H1 (cell line): ENCODE data around the gene ITPRIPL2. TPM values are rescaled to one million over a fixed set of nuclear protein-coding genes. Genes with fewer than 3 reads are reported as not detected.

Experiments
- CTCF ChIA-PET: fragments of 300-600 bp; sonication (Branson Sonifier 250); formaldehyde crosslinking; loops from one replicate; lab custom pipeline; 2021; ENCODE audit not compliant: partially characterized antibody; lab: Charles Lee
- POLR2A ChIA-PET: fragments of 300-600 bp; sonication (Branson Sonifier 250); formaldehyde crosslinking; loops from one replicate; lab custom pipeline; 2021; ENCODE audit warnings: inconsistent platforms; ENCODE audit not compliant: partially characterized antibody; lab: Charles Lee
- DNase-seq, 2 experiments: peaks; one replicate each; pipeline versions ENCODE4 v3.0.0 to v3.0.0-alpha.2; 2010 to 2022; ENCODE audit warnings: low spot score in 2 of 2, low read depth in 1 of 2, mixed read lengths in 1 of 2
- FAIRE-seq: peaks from 2 replicates; lab custom pipeline; 2011; peaks lifted over from hg19 to GRCh38; lab: Jason Lieb, UNC
- H2AFZ ChIP-seq: 2 replicates; pipeline ENCODE4 v1.8.1; 2012; ENCODE audit warnings: low read length, inconsistent platforms
- H2AK5ac ChIP-seq: 2 replicates; pipeline ENCODE4 v1.6.1; 2013; ENCODE audit warnings: low read depth, low read length
- H2BK120ac ChIP-seq: replicated peaks from 2 replicates; pipeline ENCODE3; 2013; ENCODE audit warnings: low read depth, low read length, inconsistent platforms
- H2BK12ac ChIP-seq: 2 replicates; pipeline ENCODE4 v1.6.1; 2013; ENCODE audit warnings: low read depth, low read length
- H2BK15ac ChIP-seq: 2 replicates; pipeline ENCODE4 v1.6.1; 2013; ENCODE audit warnings: low read length
- H2BK20ac ChIP-seq: 2 replicates; pipeline ENCODE4 v1.6.1; 2013; ENCODE audit warnings: low read length
- H2BK5ac ChIP-seq: 2 replicates; pipeline ENCODE4 v1.6.1; 2013; ENCODE audit warnings: low read depth, low read length
- H3K14ac ChIP-seq: 2 replicates; pipeline ENCODE4 v1.6.1; 2013; ENCODE audit warnings: inconsistent platforms; ENCODE audit not compliant: insufficient read length
- H3K18ac ChIP-seq: 2 replicates; pipeline ENCODE4 v1.6.1; 2013; ENCODE audit warnings: low read length; ENCODE audit errors: extremely low read depth
- H3K23ac ChIP-seq: 2 replicates; pipeline ENCODE4 v1.6.1; 2013; ENCODE audit warnings: inconsistent platforms; ENCODE audit not compliant: insufficient read length
- H3K23me2 ChIP-seq: 2 replicates; pipeline ENCODE4 v1.6.1; 2013; ENCODE audit warnings: low read depth, low read length
- H3K27ac ChIP-seq: 2 replicates; pipeline ENCODE4 v1.6.1; 2011; ENCODE audit warnings: low read depth, low read length, inconsistent platforms
- H3K27me3 ChIP-seq, 4 experiments: replicated peaks in 1 of 4; 1 replicate in 1 of 4; 2 replicates in 3 of 4; pipeline versions ENCODE4 v1.6.1 to v1.8.1; 2011 to 2013; ENCODE audit warnings: low read length in 3 of 4, mild to moderate bottlenecking in 3 of 4, inconsistent platforms in 2 of 4, mixed read lengths in 2 of 4, moderate library complexity in 1 of 4; ENCODE audit not compliant: control insufficient read depth in 3 of 4, insufficient read depth in 3 of 4; ENCODE audit errors: extremely low read depth in 1 of 4
- H3K36me3 ChIP-seq, 4 experiments: 2 replicates each; pipeline versions ENCODE4 v1.6.1 to v1.8.1; 2011 to 2013; ENCODE audit warnings: mild to moderate bottlenecking in 4 of 4, low read length in 3 of 4, moderate library complexity in 2 of 4, control low read depth in 1 of 4, inconsistent platforms in 1 of 4; ENCODE audit not compliant: insufficient read depth in 4 of 4, control insufficient read depth in 2 of 4
- H3K4ac ChIP-seq: replicated peaks from 2 replicates; pipeline ENCODE3; 2013; ENCODE audit warnings: low read length, low read depth, mixed read lengths, inconsistent platforms; ENCODE audit not compliant: insufficient read length
- H3K4me1 ChIP-seq, 4 experiments: replicated peaks in 1 of 4; 1 replicate in 1 of 4; 2 replicates in 3 of 4; pipeline versions ENCODE4 v1.6.1 to v1.8.1; 2011 to 2013; ENCODE audit warnings: low read length in 3 of 4, inconsistent platforms in 2 of 4, mixed read lengths in 1 of 4; ENCODE audit not compliant: insufficient read depth in 4 of 4, control insufficient read depth in 3 of 4
- H3K4me2 ChIP-seq, 2 experiments: 2 replicates each; pipeline versions ENCODE4 v1.6.1 to v1.8.1; 2011 to 2013; ENCODE audit warnings: low read depth in 2 of 2, low read length in 2 of 2, control low read depth in 1 of 2, inconsistent platforms in 1 of 2, mild to moderate bottlenecking in 1 of 2; ENCODE audit not compliant: insufficient read depth in 1 of 2
- H3K4me3 ChIP-seq, 4 experiments: fragments of 200-600, 300-600 bp in 1 of 4; sonication (generic), shearing (Covaris generic), sonication (Bioruptor Twin) in 1 of 4; 2 replicates each; pipeline versions ENCODE4 v1.5.1 to v1.8.1; 2011 to 2016; ENCODE audit warnings: low read length in 4 of 4, low read depth in 3 of 4, control low read depth in 2 of 4, inconsistent platforms in 2 of 4, mild to moderate bottlenecking in 2 of 4, mixed read lengths in 1 of 4, moderate library complexity in 1 of 4; ENCODE audit not compliant: insufficient read depth in 2 of 4; ENCODE audit errors: extremely low read depth in 1 of 4
- H3K56ac ChIP-seq: replicated peaks from 2 replicates; pipeline ENCODE3; 2013; ENCODE audit warnings: low read depth, mild to moderate bottlenecking, mixed read lengths, low read length, inconsistent platforms; ENCODE audit not compliant: insufficient read length
- H3K79me1 ChIP-seq: 2 replicates; pipeline ENCODE4 v1.6.1; 2013; ENCODE audit warnings: low read depth, low read length, control low read depth
- H3K79me2 ChIP-seq, 2 experiments: 2 replicates each; pipeline versions ENCODE4 v1.6.1 to v1.8.1; 2012 to 2013; ENCODE audit warnings: low read length in 2 of 2, mild to moderate bottlenecking in 2 of 2, inconsistent platforms in 1 of 2; ENCODE audit not compliant: insufficient read depth in 2 of 2, control insufficient read depth in 1 of 2
- H3K9ac ChIP-seq, 4 experiments: replicated peaks in 1 of 4; 1 replicate in 1 of 4; 2 replicates in 3 of 4; pipeline versions ENCODE4 v1.6.1 to v1.8.1; 2011 to 2013; ENCODE audit warnings: low read depth in 3 of 4, low read length in 3 of 4, control low read depth in 2 of 4, mild to moderate bottlenecking in 2 of 4, moderate library complexity in 2 of 4, inconsistent platforms in 1 of 4; ENCODE audit errors: extremely low read depth in 1 of 4
- H3K9me3 ChIP-seq, 2 experiments: 2 replicates each; pipeline versions ENCODE4 v1.6.1 to v1.8.1; 2012 to 2013; ENCODE audit warnings: mild to moderate bottlenecking in 2 of 2, moderate library complexity in 2 of 2, control low read depth in 1 of 2, inconsistent platforms in 1 of 2, low read depth in 1 of 2, low read length in 1 of 2, mixed read lengths in 1 of 2; ENCODE audit not compliant: insufficient read depth in 2 of 2
- H4K20me1 ChIP-seq, 2 experiments: replicated peaks in 1 of 2; 2 replicates each; pipeline versions ENCODE3 to v1.8.1; 2011 to 2013; ENCODE audit warnings: inconsistent platforms in 2 of 2, low read length in 2 of 2, mild to moderate bottlenecking in 1 of 2; ENCODE audit not compliant: insufficient read depth in 2 of 2, control insufficient read depth in 1 of 2
- H4K5ac ChIP-seq: 2 replicates; pipeline ENCODE4 v1.6.1; 2013; ENCODE audit warnings: low read length, low read depth, mixed read lengths, inconsistent platforms; ENCODE audit not compliant: insufficient read length
- H4K8ac ChIP-seq: 2 replicates; pipeline ENCODE4 v1.8.0; 2013; ENCODE audit warnings: mild to moderate bottlenecking, moderate library complexity, low read length, inconsistent platforms; ENCODE audit not compliant: insufficient read depth; ENCODE audit errors: extremely low read depth
- H4K91ac ChIP-seq: replicated peaks from 2 replicates; pipeline ENCODE3; 2013; ENCODE audit warnings: low read length, mixed read lengths, inconsistent platforms; ENCODE audit not compliant: insufficient read length
- FOSL1 ChIP-seq: IDR thresholded peaks from 2 replicates; pipeline ENCODE4 v1.6.1; 2011; ENCODE audit warnings: mild to moderate bottlenecking, low read depth, low read length, moderate library complexity; ENCODE audit not compliant: insufficient read depth
- POU5F1 ChIP-seq: IDR thresholded peaks from 2 replicates; pipeline ENCODE4 v1.6.1; 2011; ENCODE audit warnings: low read depth, mild to moderate bottlenecking, low read length, moderate library complexity
- WGBS, 2 experiments: shearing (Covaris generic) in 1 of 2; methylation state at CpG; one replicate each; pipeline versions ENCODE4 v1.1.6 to v1.1.7; 2013 to 2015; ENCODE audit warnings: low lambda C conversion rate in 2 of 2, mixed read lengths in 2 of 2, inconsistent platforms in 1 of 2, low coverage in 1 of 2, missing lambda C conversion rate in 1 of 2; ENCODE audit not compliant: insufficient replicate concordance in 2 of 2, insufficient coverage in 1 of 2, insufficient read length in 1 of 2; ENCODE audit errors: extremely low coverage in 1 of 2, missing lambda C conversion rate in 1 of 2; 5-methylcytosine and 5-hydroxymethylcytosine counted together
- polyA plus RNA-seq, 7 experiments: library from polyadenylated mRNA; depleted of rRNA in 3 of 7; stranded (reverse) in 5 of 7; unstranded in 2 of 7; fragments of >200 nt in 5 of 7; fragments of 200-250 nt in 2 of 7; gene quantifications; 1 replicate in 5 of 7; 2 replicates in 1 of 7; 4 replicates in 1 of 7; pipeline versions ENCODE4 v1.2.1 to v1.2.3, GENCODE V29; 2011 to 2013; ENCODE audit warnings: missing spikeins in 2 of 7, mixed read lengths in 2 of 7
- total RNA-seq: library from RNA; stranded (reverse); fragmentation: NEBNext Ultra II Directional; extraction: Animal tissue kit (Norgen Biotek cat#: 25700); gene quantifications from 2 replicates; pipeline ENCODE4 v1.2.1, GENCODE V29; 2021

ITPRIPL2 gene
- total and polyA plus RNA-seq, 2 of the 8 experiments (the other 6 are each of a cell fraction or from before 2014, with no cell fraction given), result 1.1 to 3.4 TPM

DNA sequence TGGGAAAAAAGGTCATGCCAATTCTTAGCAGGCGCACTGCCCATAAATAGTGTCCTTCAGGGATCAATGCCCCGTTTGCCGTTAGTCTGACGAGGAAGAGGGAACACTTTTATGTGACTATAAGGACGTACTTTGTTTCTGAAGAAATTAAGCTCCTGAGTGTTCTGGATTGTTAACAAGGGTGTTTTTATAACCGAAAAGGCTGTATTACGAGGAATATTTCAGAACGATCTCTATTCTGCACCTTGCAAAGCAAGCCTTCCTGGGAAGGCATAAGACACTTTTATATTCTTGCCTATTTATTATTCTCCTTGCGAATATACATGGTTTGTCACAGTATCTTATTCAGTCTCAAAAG is 29.8 kb downstream of the ITPRIPL2 start:
- no peak overlapping the region for H2BK120ac ChIP-seq
- WGBS, 2 experiments, result 86% methylated on average over 9 of the region's 9 CpGs; no CpG with 5 or more reads in 1 of the 2 experiments
- no peak overlapping the region for H3K56ac ChIP-seq
- no peak overlapping the region for H3K14ac ChIP-seq
- H4K5ac ChIP-seq, result no peak overlapping the region
- H3K9ac ChIP-seq, result no peak overlapping the region
- H3K79me2 ChIP-seq, result no peaks in the 10 kb centered on the region
- H3K27me3 ChIP-seq, result no peaks in the 10 kb centered on the region
- H3K4me2 ChIP-seq, result no peak overlapping the region
- H2BK5ac ChIP-seq, result no peak overlapping the region
- H2BK20ac ChIP-seq, result no peak overlapping the region
- no peak overlapping the region for H2BK15ac ChIP-seq
- no peak overlapping the region for H4K8ac ChIP-seq
- H3K4ac ChIP-seq, result no peak overlapping the region
- H3K9me3 ChIP-seq, result peaks cover 6% of the 10 kb centered on the region in 2 experiments; a peak in 3 of 4 replicates
- no peak for TF ChIP-seq FOSL1
- no peak for TF ChIP-seq POU5F1
- H3K23ac ChIP-seq, result no peak overlapping the region
- H3K4me1 ChIP-seq, result no peaks in the 10 kb centered on the region
- H4K91ac ChIP-seq, result no peak overlapping the region
- H3K23me2 ChIP-seq, result no peaks in the 10 kb centered on the region
- no peak overlapping the region for H3K18ac ChIP-seq
- no peaks in the 10 kb centered on the region for H3K79me1 ChIP-seq
- DNase-seq (no peak), FAIRE-seq (no peak)
- no peak overlapping the region for H3K4me3 ChIP-seq
- H2BK12ac ChIP-seq, result no peak overlapping the region
- CTCF ChIA-PET, result interaction anchor here (1.0 to 1.9 kb wide), 5 partner anchors 12 to 231 kb away, joined by 3 to 6 read pairs (median 3); no protein-coding TSS in a partner anchor
- H2AK5ac ChIP-seq, result no peak overlapping the region
- no peaks in the 10 kb centered on the region for H3K36me3 ChIP-seq
- POLR2A ChIA-PET, result no interaction called here
- no peaks in the 10 kb centered on the region for H4K20me1 ChIP-seq
- no peak overlapping the region for H3K27ac ChIP-seq
- no peak overlapping the region for H2AFZ ChIP-seq
